Measurements from ENCODE around the gene SHISA7. TPM values are rescaled to one million over a fixed set of nuclear protein-coding genes. Genes with fewer than 3 reads are reported as not detected.
A peak's percentile ranks its signal among the peaks of the same experiment; 100 is the strongest.

Gene SHISA7
- total RNA-seq, 2 donors from 2014 or later, result not detected

DNA sequence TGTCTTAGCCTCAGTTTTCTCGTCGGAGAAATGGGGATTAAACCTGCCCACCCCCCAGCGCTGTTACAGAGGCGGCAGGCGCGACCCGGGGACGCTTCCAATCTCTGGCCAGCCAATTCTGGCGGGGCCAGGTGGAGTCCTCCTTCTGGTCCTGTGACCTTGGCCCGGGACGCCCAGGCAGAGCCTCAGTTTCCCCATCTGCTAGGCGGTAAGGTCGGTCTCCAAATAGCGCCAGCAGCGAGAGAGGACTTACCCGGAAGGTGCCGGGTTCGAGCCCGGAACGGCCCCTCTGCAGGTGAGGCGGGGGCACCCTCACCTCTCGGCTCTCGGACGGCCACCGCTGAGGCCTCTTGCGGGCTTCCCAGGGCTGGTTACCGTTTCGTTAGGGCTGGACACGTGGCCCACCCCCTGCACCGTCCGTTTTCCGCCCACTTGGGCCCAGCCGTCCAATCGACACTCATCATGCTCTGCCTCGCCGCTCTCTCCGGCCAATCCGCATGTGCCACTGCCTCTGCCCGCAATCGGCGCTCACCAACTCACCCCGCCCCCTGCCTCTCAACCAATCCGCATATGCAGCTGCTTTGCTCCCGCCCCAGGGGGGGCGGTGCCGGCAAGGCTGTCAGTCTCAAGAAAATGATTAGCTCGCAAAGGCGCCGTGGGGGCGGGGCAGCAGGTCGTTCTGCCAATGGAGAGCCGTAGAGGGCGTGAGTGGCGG, 18.3 kb upstream of the SHISA7 start, which contains the start of gene ISOC2:
TSS of gene ISOC2 (minus strand) at position 384 of the 715 bp plus-strand sequence. CDS start 5,156 bp downstream, outside the sequence.
- TF ChIP-seq, protein P1, sequence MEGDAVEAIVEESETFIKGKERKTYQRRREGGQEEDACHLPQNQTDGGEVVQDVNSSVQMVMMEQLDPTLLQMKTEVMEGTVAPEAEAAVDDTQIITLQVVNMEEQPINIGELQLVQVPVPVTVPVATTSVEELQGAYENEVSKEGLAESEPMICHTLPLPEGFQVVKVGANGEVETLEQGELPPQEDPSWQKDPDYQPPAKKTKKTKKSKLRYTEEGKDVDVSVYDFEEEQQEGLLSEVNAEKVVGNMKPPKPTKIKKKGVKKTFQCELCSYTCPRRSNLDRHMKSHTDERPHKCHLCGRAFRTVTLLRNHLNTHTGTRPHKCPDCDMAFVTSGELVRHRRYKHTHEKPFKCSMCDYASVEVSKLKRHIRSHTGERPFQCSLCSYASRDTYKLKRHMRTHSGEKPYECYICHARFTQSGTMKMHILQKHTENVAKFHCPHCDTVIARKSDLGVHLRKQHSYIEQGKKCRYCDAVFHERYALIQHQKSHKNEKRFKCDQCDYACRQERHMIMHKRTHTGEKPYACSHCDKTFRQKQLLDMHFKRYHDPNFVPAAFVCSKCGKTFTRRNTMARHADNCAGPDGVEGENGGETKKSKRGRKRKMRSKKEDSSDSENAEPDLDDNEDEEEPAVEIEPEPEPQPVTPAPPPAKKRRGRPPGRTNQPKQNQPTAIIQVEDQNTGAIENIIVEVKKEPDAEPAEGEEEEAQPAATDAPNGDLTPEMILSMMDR (conservative IDR thresholded peaks at IDR 0.05), result no peak
- no peaks in the 10 kb centered on the region for H3K27me3 ChIP-seq (ENCODE audit: control insufficient read depth, insufficient read depth, low read length, poor library complexity, severe bottlenecking)
- peaks cover 35% of the 10 kb centered on the region for H3K27me3 Mint-ChIP-seq (ENCODE audit: insufficient read depth)
- peaks cover 4% of the 10 kb centered on the region for H3K4me1 ChIP-seq (ENCODE audit: control insufficient read depth, insufficient read depth, low read length)
- peak within 1 kb of the TSS; percentile 68 for H3K9ac ChIP-seq (ENCODE audit: extremely low read depth, low read length, poor library complexity, severe bottlenecking)
- H3K9me3 ChIP-seq (ENCODE audit: control insufficient read depth, low read length), result no peaks in the 10 kb centered on the region
- H3K27ac ChIP-seq (ENCODE audit: low read depth, low read length), result peak within 1 kb of the TSS; percentile 54
- no peaks in the 10 kb centered on the region for H3K9me3 Mint-ChIP-seq
- H3K36me3 ChIP-seq (ENCODE audit: control insufficient read depth, insufficient read depth, low read length), result no peaks in the 10 kb centered on the region
- H3K27ac Mint-ChIP-seq, result peak within 1 kb of the TSS; percentile 85
- peak; percentile 100 for DNase-seq
- 0 to 1% methylated on average over 24 to 54 of the region's 54 CpGs for WGBS, 2 experiments (ENCODE audit: insufficient coverage in 1 of 2, insufficient read length in 1 of 2)
- H3K4me1 Mint-ChIP-seq, result peaks cover 18% of the 10 kb centered on the region
- H3K4me3 Mint-ChIP-seq, result peak within 1 kb of the TSS; percentile 69
- peaks cover 6% of the 10 kb centered on the region for H3K36me3 Mint-ChIP-seq (ENCODE audit: low read depth)
- peak within 1 kb of the TSS; percentile 90 for H3K4me3 ChIP-seq (ENCODE audit: low read length)

DNA sequence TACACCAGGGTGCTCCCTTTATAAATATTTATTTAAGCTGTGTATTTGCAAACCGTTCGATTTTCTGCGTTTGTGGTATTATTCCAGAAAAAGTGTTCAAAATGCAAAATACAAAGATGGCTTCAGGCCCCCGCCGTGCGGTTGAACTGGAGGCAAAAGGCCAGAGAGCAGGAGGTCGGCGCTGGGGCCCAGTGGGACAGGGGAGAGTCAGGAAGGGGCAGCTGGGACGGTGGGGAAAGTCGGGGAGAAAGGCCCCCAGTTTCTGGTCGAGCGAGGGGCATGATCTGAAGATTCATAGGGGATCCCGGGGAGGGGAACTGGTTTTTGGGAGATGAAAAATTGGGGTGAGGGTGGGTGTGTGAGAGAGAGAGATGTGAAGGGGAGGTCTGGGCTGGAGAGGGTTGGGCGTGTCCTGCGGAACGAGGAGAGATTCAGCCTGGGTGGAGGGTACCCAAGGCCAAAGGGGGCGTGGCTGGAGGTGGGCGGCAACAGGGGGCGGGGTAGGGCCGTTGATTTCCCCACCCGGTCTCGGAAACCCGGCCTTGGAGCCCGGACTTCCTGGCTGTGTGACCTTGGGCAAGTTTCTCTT, 17.7 kb upstream of the SHISA7 start:
- H3K27me3 ChIP-seq (ENCODE audit: control insufficient read depth, insufficient read depth, low read length, poor library complexity, severe bottlenecking), result no peaks in the 10 kb centered on the region
- Mint-ChIP-seq H3K4me1 (peaks cover 18% of the 10 kb centered on the region), H3K27ac (peak overlapping the region; percentile 85), H3K36me3 (ENCODE audit: low read depth) (peaks cover 10% of the 10 kb centered on the region), H3K27me3 (ENCODE audit: insufficient read depth) (peaks cover 29% of the 10 kb centered on the region), H3K4me3 (peak overlapping the region; percentile 69), H3K9me3 (no peaks in the 10 kb centered on the region)
- TF ChIP-seq, protein P1 (conservative IDR thresholded peaks at IDR 0.05), result no peak
- H3K9me3 ChIP-seq (ENCODE audit: control insufficient read depth, low read length), result no peaks in the 10 kb centered on the region
- H3K4me3 ChIP-seq (ENCODE audit: low read length), result peak overlapping the region; percentile 90
- H3K36me3 ChIP-seq (ENCODE audit: control insufficient read depth, insufficient read depth, low read length), result no peaks in the 10 kb centered on the region
- 14 to 31% methylated on average over 12 to 24 of the region's 24 CpGs for WGBS, 2 experiments (ENCODE audit: insufficient coverage in 1 of 2, insufficient read length in 1 of 2)
- no peak overlapping the region for H3K27ac ChIP-seq (ENCODE audit: low read depth, low read length)
- peak overlapping the region; percentile 68 for H3K9ac ChIP-seq (ENCODE audit: extremely low read depth, low read length, poor library complexity, severe bottlenecking)
- peaks cover 4% of the 10 kb centered on the region for H3K4me1 ChIP-seq (ENCODE audit: control insufficient read depth, insufficient read depth, low read length)
- peak; percentile 96 for DNase-seq

DNA sequence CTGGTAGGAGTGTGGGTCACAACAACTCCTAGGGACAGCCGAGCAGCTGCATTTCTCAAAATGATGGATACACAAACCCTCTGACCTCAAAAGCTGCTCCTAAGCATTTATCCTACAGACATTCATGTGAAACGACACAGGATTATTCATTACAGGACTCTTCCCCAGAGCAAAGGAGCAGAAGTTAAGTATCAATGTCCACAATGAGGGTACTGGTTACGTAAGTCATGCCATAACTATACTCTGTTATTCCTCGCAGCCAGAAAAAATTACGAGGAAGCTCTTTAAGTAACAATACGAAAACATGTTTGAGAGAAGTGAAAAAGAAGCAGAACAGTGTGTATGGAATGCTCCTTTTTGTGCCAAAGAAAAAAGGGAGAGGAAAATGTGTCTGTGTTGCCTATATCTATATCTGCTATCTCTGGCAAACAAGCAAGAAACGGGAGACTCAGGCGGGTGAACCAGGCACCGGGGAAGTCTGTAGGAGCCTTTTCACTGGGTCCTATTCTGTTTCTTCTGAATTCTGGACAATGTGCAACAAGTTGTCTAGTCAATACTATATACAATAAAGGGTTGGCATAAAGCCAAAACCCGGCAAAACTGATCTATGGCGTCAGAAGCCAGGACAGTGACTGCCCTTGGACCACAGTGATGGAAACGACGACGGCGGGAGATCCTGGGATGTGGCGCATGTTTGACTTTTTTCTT, 17.0 kb upstream of the SHISA7 start:
- Histone ChIP-seq H3K9me3 (ENCODE audit: control insufficient read depth, low read length) (no peaks in the 10 kb centered on the region), H3K4me3 (ENCODE audit: low read length) (peak overlapping the region; percentile 90), H3K27ac (ENCODE audit: low read depth, low read length) (no peak overlapping the region), H3K4me1 (ENCODE audit: control insufficient read depth, insufficient read depth, low read length) (peaks cover 4% of the 10 kb centered on the region), H3K9ac (ENCODE audit: extremely low read depth, low read length, poor library complexity, severe bottlenecking) (no peak overlapping the region), H3K27me3 (ENCODE audit: control insufficient read depth, insufficient read depth, low read length, poor library complexity, severe bottlenecking) (no peaks in the 10 kb centered on the region), H3K36me3 (ENCODE audit: control insufficient read depth, insufficient read depth, low read length) (no peaks in the 10 kb centered on the region)
- no peak for DNase-seq
- H3K4me3 Mint-ChIP-seq, result peak overlapping the region; percentile 69
- H3K4me1 Mint-ChIP-seq, result peaks cover 18% of the 10 kb centered on the region
- WGBS, 2 experiments (ENCODE audit: insufficient coverage in 1 of 2, insufficient read length in 1 of 2), result 76 to 85% methylated on average over 12 to 16 of the region's 16 CpGs
- no peak overlapping the region for H3K27ac Mint-ChIP-seq
- TF ChIP-seq, protein P1 (conservative IDR thresholded peaks at IDR 0.05), result no peak
- H3K27me3 Mint-ChIP-seq (ENCODE audit: insufficient read depth), result peaks cover 22% of the 10 kb centered on the region
- H3K36me3 Mint-ChIP-seq (ENCODE audit: low read depth), result peaks cover 17% of the 10 kb centered on the region
- no peaks in the 10 kb centered on the region for H3K9me3 Mint-ChIP-seq

Data from endodermal cell (in vitro differentiated cells).